ENCODE data around the gene CNTFR.

DNA sequence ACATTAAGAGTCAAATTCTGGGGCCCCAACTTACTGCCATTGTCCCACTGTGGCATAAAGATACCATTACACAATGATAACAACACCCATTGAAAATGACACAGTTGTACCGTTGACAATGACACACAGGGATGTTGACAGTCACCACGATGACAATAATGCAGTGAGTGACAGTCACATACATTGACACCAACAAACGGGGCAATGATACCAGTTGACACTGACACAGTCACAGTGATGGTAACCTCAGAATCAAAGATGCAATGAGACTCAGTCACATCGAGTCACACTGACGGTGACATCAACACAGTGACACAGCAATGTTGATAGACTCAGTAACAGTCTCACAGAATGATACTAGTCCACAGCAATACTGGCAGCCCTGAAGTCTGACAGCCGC, 16.9 kb downstream of the CNTFR start:
- TF ChIP-seq, protein P1, sequence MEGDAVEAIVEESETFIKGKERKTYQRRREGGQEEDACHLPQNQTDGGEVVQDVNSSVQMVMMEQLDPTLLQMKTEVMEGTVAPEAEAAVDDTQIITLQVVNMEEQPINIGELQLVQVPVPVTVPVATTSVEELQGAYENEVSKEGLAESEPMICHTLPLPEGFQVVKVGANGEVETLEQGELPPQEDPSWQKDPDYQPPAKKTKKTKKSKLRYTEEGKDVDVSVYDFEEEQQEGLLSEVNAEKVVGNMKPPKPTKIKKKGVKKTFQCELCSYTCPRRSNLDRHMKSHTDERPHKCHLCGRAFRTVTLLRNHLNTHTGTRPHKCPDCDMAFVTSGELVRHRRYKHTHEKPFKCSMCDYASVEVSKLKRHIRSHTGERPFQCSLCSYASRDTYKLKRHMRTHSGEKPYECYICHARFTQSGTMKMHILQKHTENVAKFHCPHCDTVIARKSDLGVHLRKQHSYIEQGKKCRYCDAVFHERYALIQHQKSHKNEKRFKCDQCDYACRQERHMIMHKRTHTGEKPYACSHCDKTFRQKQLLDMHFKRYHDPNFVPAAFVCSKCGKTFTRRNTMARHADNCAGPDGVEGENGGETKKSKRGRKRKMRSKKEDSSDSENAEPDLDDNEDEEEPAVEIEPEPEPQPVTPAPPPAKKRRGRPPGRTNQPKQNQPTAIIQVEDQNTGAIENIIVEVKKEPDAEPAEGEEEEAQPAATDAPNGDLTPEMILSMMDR (IDR thresholded peaks at IDR 0.05; ENCODE audit: low read depth, low read length, missing input control): no peak
- TF ChIP-seq, protein P2, sequence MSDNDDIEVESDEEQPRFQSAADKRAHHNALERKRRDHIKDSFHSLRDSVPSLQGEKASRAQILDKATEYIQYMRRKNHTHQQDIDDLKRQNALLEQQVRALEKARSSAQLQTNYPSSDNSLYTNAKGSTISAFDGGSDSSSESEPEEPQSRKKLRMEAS (IDR thresholded peaks at IDR 0.05): no peak
- no peak for TF ChIP-seq RAD21 (IDR thresholded peaks at IDR 0.05)
- TF ChIP-seq, protein P3, sequence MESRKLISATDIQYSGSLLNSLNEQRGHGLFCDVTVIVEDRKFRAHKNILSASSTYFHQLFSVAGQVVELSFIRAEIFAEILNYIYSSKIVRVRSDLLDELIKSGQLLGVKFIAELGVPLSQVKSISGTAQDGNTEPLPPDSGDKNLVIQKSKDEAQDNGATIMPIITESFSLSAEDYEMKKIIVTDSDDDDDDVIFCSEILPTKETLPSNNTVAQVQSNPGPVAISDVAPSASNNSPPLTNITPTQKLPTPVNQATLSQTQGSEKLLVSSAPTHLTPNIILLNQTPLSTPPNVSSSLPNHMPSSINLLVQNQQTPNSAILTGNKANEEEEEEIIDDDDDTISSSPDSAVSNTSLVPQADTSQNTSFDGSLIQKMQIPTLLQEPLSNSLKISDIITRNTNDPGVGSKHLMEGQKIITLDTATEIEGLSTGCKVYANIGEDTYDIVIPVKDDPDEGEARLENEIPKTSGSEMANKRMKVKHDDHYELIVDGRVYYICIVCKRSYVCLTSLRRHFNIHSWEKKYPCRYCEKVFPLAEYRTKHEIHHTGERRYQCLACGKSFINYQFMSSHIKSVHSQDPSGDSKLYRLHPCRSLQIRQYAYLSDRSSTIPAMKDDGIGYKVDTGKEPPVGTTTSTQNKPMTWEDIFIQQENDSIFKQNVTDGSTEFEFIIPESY (IDR thresholded peaks at IDR 0.05): no peak
- TF ChIP-seq, protein P4, sequence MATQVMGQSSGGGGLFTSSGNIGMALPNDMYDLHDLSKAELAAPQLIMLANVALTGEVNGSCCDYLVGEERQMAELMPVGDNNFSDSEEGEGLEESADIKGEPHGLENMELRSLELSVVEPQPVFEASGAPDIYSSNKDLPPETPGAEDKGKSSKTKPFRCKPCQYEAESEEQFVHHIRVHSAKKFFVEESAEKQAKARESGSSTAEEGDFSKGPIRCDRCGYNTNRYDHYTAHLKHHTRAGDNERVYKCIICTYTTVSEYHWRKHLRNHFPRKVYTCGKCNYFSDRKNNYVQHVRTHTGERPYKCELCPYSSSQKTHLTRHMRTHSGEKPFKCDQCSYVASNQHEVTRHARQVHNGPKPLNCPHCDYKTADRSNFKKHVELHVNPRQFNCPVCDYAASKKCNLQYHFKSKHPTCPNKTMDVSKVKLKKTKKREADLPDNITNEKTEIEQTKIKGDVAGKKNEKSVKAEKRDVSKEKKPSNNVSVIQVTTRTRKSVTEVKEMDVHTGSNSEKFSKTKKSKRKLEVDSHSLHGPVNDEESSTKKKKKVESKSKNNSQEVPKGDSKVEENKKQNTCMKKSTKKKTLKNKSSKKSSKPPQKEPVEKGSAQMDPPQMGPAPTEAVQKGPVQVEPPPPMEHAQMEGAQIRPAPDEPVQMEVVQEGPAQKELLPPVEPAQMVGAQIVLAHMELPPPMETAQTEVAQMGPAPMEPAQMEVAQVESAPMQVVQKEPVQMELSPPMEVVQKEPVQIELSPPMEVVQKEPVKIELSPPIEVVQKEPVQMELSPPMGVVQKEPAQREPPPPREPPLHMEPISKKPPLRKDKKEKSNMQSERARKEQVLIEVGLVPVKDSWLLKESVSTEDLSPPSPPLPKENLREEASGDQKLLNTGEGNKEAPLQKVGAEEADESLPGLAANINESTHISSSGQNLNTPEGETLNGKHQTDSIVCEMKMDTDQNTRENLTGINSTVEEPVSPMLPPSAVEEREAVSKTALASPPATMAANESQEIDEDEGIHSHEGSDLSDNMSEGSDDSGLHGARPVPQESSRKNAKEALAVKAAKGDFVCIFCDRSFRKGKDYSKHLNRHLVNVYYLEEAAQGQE (IDR thresholded peaks at IDR 0.05): no peak
- TF ChIP-seq, protein P5, sequence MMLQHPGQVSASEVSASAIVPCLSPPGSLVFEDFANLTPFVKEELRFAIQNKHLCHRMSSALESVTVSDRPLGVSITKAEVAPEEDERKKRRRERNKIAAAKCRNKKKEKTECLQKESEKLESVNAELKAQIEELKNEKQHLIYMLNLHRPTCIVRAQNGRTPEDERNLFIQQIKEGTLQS (IDR thresholded peaks at IDR 0.05): no peak
- no peak for TF ChIP-seq TAF1 (conservative IDR thresholded peaks at IDR 0.05)
- TF ChIP-seq GABPA (IDR thresholded peaks at IDR 0.05 in 1 of 2, conservative IDR thresholded peaks at IDR 0.05 in 1 of 2): no peak

All from liver (tissue), 3 donors.